HG02763 (cell line): ENCODE results near the gene DSCAM.

ENCODE experiments used
- ATAC-seq: cut with Tn5 transposase; IDR thresholded peaks from one replicate; pipeline ENCODE4 v1.9.1; 2021; ENCODE audit warnings: mild to moderate bottlenecking, moderate library complexity; ENCODE audit not compliant: unreplicated experiment

The DSCAM gene

DNA sequence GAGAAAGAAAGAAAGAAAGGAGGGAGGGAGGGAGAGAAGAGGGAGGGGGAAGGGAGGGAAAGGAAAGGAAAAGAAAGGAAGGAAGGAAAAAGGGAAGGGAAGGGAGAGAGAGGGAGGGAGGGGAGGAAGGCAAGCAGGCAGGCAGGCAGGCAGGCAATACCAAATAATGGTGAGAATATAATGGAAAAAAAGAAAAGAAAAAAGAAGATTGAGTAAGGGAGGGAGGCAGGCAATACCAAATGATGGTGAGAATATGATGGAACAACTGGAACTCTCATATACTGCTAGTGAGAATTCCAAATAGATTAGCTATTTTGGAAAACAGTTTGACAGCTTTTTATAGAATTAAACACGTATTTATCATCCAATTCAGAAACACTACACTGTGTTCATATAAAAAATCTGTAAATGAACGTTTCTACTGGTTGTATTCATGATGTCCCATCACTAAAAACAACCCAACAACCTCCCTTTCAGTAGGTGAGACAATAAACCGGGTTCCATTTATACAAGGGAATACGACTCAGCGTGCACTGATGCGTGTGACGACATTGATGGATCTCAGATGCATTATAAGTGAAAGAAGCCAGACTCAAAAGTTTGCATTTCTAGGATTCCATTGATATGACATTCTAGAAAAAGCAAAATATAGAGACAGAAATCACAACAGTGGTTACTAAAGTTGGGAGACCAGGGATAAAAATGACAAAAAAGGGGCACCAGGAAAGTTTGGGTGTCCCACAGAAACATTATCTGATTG lies 226.4 kb downstream of the DSCAM start:
- ATAC-seq, result no peak

DNA sequence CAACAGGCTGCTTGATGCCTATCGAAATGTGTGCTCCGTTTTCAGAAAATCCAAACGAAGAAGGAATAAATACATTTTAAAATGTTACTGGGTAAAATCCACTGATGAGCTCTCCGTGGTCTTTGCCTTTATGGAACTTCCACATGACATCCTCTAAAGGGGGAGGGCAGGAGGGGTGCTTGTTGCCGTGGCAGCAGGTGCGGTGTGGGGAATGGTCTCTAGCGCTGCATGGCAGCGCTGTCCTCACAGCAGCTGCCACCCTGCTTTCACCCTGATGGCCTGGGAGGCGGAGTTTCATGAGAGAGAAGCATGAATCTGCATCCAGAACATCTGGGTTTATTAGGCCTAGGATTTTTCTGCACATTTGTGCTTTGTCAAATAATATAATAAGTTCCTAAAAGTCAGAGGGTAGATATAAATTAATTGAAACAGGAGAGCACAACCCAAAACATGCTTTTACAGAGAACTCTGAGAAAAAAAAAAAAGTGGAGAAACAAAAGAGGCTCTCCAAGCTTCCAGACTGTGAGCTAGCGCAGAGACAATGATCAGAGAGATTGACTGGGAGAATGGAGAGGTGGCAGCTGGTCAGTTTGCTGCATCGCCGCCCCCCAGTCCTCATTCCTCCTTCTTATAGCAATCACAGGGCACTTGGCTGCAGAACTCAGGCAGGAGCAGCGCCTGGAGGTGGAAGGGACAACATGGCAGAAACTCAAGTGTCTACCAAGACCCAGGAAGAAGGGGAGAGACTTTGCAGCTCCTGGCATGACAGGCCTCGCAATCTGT lies 228.6 kb downstream of the DSCAM start:
- no peak for ATAC-seq

DNA sequence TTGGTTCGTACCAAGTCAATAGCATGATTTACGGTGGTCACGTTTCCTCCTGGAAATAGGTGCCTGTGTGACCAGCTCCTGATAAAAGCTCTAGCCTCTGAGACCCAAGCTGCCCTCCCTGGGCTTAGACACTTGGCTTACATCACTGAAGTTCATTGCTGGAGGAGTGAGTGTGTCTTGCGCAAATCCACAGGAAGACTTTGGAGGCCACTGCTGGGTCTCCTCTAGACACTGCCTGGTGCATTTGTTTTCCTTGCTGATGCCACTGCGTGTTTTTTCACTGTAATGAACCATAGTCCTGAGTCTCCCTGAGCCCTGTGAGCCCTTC lies 230.6 kb downstream of the DSCAM start:
- ATAC-seq, result no peak

DNA sequence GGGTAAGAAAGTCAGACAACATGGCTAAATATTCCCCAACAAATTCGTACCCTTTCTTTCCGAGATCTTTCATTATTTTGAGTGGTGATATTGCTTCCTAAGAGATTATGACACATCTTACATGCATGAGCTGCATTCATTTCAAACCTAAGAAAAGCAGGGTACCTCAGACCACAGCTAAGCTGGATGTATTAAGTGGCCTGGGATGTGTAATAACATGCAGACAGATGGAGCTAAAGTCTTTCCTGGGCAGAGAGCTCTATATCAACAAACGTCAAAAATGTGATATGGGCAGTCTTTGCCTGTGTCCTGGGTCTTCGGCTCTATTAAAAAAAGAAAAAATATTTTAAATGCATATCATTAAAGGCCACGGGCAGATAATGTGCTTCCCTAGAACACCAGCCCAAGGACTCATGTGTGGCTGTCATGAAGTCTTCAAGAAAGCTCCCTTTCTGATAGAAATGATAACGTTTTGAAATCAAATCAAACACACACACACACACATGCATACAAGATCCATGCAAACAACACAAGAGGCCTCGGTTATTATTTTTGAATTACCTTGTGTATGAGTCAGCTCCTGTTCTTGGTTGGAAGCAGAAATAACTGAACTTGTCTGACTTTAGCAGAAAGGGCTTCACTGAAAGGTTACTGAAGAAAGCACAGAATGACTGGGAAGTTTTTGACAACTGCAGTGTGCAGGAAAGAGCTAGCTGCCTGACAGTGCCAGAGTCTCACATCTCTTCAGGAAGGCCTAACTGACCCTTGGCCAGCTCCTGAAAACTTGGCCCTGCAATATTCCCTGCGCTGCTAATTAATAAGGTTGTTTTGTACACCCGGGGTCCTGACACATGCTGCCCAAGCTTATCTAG lies 231.2 kb downstream of the DSCAM start:
- no peak for ATAC-seq

DNA sequence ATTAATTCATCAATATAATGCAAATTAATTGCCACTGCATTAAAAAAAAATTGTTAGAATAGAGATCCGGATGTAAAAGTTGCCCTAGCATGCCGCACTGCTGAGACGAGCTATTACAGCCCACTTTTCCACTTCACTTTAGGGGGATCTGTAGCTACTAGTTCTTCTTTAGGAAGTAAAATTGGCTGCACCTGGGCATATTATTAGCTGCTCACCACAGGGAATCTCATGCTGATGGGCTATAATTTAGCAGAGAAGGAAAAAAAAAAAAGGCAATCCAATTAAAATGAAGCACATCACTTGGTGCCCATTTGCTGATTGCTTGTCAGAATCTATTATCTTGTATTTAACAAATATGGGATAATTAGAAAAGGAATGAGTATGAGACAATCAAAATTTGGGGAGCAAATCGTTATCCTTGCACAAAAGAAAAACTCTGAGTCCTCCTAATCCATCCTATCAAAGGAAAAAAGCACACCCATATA lies 233.4 kb downstream of the DSCAM start:
- ATAC-seq, result no peak

DNA sequence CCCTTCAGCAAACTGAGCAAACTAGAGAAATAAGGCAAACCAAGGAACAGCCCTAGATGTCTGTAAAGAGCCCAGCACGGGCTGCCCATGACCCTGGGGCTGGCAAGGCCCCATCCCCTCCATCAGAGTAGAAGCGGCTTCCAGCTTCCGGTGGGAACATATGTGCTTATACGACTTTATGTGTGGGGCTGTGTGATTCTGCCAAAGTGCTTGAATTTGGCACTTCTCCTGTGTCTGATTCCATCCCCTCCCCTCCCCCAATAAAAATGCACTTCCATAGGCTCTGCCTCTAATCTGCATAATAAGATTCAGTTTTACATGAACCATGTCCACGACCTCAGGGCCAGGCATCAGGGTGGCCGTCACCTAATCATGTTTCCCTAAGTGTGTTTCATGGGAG lies 236.6 kb downstream of the DSCAM start:
- ATAC-seq, result no peak

DNA sequence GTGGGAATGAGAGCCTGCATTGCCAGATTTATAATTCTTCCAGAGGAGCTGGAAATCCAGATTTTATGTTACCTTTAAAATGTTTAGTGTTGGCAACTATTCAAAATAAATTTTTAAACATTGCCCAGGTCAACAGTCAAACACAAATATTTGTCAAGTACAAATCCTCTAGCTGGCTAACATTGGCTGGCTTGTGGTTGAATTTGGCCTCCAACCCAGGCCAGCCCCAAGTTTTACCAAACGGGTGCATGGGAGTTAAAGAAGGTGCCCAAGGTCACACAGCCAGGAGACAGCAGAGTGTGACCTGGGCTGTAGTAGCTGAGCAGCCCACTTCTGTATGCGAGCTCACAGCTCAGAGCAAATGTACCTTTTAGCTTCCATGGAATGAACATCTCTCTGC lies 240.6 kb downstream of the DSCAM start:
- no peak for ATAC-seq

DNA sequence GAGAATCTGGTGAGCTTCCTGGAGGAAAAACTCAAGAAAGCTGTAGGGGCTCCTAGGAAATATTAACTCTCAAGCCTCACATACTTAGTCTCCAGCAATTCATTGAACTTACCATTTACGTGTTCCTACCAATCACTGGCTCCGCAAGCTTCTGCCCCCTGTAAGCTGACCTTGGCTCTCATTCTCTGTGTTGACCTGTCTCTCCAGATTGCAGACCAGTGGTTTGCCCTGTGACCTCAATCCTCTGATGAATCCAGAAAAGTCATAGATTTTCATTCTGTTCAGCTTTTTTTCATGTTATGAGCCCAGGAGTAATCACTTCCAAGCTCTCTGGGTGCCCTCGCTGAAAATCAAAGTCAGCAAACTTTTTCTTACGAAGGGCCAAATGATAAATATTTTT lies 241.9 kb downstream of the DSCAM start:
- no peak for ATAC-seq

DNA sequence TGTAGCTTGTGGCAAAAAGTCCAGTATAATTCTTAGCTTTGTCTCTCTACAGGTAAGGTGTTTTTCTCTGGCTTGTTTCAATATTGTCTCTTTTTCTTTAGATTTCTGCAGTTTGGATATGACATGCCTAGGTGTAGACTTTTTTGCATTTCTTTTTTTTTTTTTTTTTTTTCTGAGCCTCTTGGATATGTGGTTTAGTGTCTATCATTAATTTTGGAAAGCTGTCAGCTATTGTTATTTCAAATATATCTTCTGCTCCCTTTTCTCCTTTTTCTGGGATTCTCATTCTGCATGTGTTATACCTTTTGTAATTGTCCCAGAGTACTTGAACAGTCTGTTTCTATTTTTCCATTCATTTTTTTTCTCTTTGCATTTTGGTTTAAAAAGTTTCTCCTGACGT lies 243.2 kb downstream of the DSCAM start:
- ATAC-seq, result no peak

DNA sequence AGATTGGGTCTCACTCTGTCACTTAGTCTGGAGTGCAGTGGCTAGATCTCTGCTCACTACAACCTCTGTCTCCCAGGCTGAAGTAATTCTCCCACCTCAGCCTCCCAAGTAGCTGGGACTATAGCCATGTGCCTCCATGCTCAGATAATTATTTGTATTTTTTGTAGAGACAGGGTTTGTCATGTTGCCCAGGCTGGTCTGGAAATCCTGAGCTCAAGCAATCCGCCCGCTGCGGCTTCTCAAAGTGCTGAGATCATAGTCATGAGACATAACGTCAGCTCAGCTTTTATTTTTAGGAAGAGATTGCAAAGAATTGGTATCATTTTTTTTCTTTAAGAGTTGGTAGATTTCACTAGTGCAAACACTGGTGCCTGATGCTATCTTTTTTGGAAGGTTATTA lies 244.9 kb downstream of the DSCAM start:
- ATAC-seq, result no peak

DNA sequence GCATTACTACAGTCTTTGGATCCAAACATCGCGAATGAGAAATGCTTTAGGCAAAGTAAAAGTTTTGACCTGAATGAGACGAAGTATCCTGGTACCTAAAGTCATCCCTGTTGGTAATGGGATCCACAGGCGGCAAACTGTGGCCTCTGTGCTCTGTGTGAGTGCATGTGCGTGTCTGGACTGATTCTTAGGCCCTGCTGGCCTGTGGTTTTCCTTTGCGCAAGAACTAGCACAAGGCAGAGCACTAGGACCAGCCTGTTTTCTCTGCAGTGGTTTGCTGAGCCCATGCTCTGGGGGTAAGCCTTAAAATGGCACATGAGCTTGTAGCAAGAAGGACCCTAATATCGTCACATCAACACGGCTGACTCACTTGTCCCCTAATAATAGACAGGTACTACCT lies 251.2 kb downstream of the DSCAM start:
- ATAC-seq, result no peak

DNA sequence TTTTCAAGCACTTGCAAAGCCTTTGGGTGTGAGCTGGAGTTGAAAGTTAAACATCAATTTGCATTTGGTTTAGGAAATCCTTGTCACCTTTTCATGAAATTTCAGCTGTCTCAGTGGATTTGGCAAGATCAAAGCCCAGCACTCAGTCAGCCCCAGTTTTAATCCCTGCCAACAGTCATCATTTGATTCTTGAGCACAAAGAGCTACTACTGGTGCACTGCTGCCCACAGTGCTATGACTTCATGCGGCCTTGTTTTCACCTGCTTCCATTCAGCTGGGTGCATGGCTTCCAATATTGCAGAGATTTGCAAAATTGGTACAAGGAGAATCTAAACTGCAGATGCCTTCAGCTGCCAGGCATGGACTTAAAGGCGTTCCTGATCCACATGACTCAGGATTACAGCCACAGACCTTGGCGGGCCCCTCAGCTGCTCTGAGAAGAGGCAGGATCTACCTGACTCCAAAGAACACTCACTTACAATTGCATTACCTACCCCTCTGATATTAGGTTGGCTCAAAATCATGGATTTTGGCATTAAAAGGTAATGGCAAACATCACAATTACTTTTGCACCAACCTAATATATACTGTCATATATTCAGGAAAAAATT lies 259.1 kb downstream of the DSCAM start:
- ATAC-seq, result no peak

DNA sequence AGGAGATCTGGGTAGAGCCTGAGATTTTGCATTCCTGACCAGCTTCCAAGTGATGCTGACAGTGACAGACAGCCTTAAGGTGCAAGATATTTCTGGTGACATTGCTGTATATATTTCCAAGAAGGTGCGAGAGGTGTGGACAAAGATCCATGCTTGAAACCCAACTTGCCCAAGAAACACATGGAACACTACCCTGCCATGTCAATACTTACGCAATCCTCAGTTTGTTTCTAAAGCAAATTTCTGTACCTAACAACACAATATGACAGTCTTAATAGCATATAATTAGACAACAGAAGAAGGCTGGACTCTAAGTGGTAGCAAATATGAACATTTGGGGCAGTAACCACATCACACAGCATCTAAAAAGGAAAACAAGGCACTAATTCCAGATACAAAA lies 260.4 kb downstream of the DSCAM start:
- ATAC-seq, result no peak

DNA sequence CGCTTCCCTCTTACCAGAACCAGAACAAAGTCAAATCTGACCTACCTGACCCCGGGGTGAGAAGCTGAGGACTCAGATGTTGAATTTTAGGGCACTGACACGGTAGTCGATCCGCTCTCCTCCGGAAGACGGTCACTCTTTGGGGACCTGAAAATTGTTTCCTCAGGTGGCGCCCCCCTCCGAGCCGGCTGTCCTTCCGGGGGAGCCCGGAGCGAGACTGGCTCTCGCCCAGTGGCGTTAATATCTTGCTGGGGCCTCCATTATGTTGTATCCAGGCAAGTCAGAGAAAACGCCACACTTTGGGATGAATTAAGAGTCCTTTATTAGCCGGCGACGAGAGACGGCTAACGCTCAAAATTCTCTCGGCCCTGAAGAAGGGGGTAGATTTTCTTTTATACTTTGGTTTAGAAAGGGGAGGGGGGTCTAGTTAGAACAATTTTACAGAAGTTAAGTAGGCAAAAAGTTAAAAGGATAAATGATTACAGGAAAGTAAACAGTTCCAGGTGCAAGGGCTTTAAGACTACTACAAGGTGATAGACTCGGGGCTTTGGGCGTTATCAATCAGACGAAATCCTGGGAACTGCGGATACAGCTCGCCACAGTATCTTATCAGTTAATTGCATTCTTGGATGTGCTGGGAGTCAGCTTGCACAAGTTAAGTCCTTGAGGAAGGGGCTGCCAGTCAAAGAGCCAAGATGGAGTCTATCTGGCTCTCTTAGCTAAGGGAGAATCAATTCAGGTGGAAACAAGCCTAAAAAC lies 269.5 kb downstream of the DSCAM start:
- ATAC-seq, result no peak

DNA sequence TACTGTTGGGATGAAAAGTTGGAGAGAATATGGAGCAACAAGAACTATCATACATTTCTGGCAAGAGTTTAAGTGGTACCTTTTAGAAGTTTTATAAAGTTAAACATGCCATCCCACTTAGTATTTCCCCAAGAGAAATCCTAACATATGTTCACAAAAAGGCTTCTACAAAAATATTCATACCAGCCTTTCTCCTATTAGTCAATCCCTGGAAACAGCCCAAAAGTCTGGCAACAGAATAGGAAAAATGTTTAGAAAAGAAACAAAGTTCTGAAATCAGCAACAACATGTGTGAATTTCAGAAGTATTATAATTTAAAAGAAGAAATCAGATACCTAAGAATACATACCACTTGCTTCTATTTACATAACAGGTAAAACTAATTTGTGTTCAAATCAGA lies 271.0 kb downstream of the DSCAM start:
- ATAC-seq, result no peak

DNA sequence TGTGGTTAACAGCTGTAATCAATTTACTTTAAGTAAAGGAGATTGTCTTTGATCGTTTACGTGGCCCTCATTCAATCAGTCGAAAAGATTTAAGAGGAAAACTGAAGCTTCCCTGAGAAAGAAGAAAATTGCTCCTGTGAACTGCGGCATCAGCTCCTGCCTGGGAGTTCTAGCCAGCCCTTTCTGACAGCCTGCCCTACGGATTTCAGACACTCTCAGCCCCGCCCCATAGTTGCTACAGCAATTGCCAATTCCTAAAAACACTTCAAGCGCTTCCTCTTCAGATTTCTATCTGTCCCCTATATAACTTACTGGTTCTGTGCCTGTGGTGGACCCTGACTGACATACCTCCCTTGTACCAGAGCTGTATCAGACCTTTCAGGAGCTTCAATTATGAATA lies 277.6 kb downstream of the DSCAM start:
- ATAC-seq, result no peak

DNA sequence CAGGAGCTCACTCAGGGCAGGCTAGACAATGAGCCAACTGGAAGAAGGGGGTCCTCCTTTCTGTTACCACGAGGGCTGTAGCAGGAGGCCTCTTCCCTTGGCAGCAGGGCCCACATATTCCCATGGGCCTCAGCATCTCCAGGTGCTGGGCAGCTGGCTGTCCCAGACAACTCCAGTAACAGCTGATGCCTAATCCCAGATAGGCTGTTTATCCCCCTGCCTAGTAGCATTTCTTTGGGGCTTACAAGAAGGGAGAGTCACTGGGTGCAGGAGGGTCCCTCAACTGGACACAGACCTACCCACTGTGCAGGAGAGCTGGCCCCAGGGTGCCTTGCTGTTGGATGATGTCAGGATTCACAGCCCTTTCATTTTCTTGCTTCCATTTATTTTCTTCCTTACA lies 278.2 kb downstream of the DSCAM start:
- ATAC-seq, result no peak

DNA sequence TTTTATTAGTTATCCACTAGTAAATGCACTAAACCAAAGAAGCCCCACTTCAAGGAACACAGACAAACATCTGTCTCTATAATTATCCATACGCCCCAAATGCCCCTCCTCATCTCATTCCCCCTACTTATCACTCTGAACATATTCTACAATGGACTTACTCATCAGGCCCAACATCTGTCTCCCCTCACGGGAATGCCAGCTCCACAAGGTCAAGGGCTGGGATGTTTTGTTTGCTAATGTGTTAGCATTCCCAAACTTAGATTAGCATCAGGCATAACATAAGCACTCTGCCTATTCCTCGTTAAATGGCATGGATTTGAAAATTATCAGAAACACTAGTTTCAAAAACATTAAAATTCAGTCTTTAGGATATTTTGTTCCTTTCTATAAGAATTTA lies 279.5 kb downstream of the DSCAM start:
- ATAC-seq, result no peak

DNA sequence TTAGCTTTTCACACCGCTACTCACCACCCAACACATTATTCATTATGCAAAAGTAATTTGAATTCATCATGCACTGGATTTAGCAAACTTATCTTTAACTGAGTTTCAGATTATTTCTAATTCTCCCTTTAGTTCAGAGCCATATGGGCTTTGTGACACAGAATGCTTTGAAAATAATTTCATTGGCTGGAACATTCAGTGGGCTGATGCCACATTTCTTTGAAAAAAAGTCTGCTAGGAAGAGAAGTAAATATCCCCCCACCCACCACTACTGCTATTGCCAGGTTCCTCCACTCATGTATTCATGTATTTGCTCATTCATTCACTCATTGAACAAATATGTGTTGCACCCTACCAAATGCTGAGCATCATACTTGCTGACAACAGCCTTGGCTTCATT lies 280.5 kb downstream of the DSCAM start:
- ATAC-seq, result no peak

DNA sequence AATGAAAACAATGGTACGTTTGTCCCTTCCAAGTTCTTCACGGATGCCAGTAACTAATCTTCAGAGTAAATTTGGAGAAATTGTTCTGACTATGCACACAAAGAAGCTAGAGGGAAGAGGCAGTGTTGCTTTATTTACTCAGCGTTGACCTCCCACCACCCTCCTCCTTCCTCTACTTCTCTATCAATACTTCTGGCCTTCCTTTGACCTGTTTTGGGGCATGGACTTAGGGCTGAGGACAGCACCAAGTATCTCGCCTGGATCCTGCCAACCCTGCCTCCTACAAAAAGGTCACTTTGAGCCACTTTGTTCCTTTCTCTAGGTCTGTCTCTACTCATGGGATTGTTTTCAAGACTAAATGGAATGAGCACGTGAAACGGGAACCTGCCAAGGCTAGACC lies 282.6 kb downstream of the DSCAM start:
- ATAC-seq, result no peak
